Heart left ventricle (tissue), 16 donors: ENCODE measurements around the gene ANKRD24. TPM values are rescaled to one million over a fixed set of nuclear protein-coding genes. Genes with fewer than 3 reads are reported as not detected.
"Not testable (repeated sequence)": the region's sequence is repeated elsewhere in the genome, so short reads cannot be mapped to it uniquely, and the experiment has no call there.

Experiments used
- ATAC-seq, 4 donors: fragments of 200-7000 bp; cut with Tn5 transposase; one replicate each; pipeline ENCODE4 v1.9.1; 2020 to 2022; ENCODE audit warnings: moderate library complexity in 4 of 4, mild to moderate bottlenecking in 3 of 4, moderate number of reproducible peaks in 1 of 4
- DNase-seq, 5 donors: peaks; one replicate each; pipeline ENCODE4 v3.0.0-alpha.2; 2020
- H3K27ac ChIP-seq, 12 donors: fragments of 200-600 bp; sonication (generic) in 4 of 12; one replicate each; pipeline versions ENCODE4 v1.5.0 to v1.8.0; 2016 to 2022; ENCODE audit warnings: mild to moderate bottlenecking in 2 of 12
- H3K27me3 ChIP-seq, 9 donors: fragments of 200-600 bp; sonication (generic) in 2 of 9; one replicate each; pipeline versions ENCODE4 v1.5.1 to v1.8.0; 2016 to 2022; ENCODE audit warnings: mild to moderate bottlenecking in 3 of 9
- H3K36me3 ChIP-seq, 9 donors: fragments of 200-600 bp; sonication (generic) in 2 of 9; one replicate each; pipeline versions ENCODE4 v1.5.0 to v1.8.0; 2018 to 2022; ENCODE audit warnings: mild to moderate bottlenecking in 2 of 9
- H3K4me1 ChIP-seq, 12 donors: fragments of 200-600 bp; sonication (generic) in 4 of 12; one replicate each; pipeline versions ENCODE4 v1.5.0 to v1.8.0; 2016 to 2022; ENCODE audit warnings: mild to moderate bottlenecking in 3 of 12
- H3K4me3 ChIP-seq, 12 donors: fragments of 200-600 bp; sonication (generic) in 4 of 12; one replicate each; pipeline versions ENCODE4 v1.5.0 to v1.8.0; 2017 to 2022; ENCODE audit warnings: mild to moderate bottlenecking in 9 of 12, moderate library complexity in 4 of 12
- H3K9me3 ChIP-seq, 12 donors: fragments of 200-600 bp; sonication (generic) in 4 of 12; one replicate each; pipeline versions ENCODE4 v1.5.0 to v1.8.0; 2016 to 2022; ENCODE audit warnings: mild to moderate bottlenecking in 1 of 12
- CTCF ChIP-seq, 12 donors: fragments of 200-600 bp; sonication (generic) in 4 of 12; IDR thresholded peaks; one replicate each; pipeline versions ENCODE4 v1.5.0 to v1.8.0; 2018 to 2022; ENCODE audit warnings: antibody characterized with exemption in 12 of 12, mild to moderate bottlenecking in 5 of 12
- POLR2A ChIP-seq, 2 donors: fragments of 450-650 bp; IDR thresholded peaks; one replicate each; pipeline ENCODE4 v1.6.1; 2017; ENCODE audit warnings: antibody characterized with exemption in 2 of 2, mild to moderate bottlenecking in 2 of 2, moderate library complexity in 2 of 2
- WGBS, 4 donors: extraction: QIAGEN DNeasy Blood & Tissue Kit in 2 of 4; methylation state at CpG; one replicate each; pipeline versions ENCODE4 v1.1.5 to v1.1.7; 2013 to 2018; 5-methylcytosine and 5-hydroxymethylcytosine counted together
- intact Hi-C, 10 donors: fragments of 100-400 bp; cut with DNase I; formaldehyde crosslinking; loops; one replicate each; pipeline versions ENCODE4 v1.11.1 to v1.14.2; 2022
- long read RNA-seq, 3 donors: library from polyadenylated mRNA; unstranded; transcript quantifications; one replicate each; pipeline ENCODE4 v2.0.0, GENCODE V29; 2020 to 2021
- polyA plus RNA-seq, 2 donors: library from polyadenylated mRNA; stranded (reverse); fragments of 200-250 nt; gene quantifications; one replicate each; pipeline ENCODE4 v1.2.3, GENCODE V29; 2013
- total RNA-seq, 9 donors: library from RNA; depleted of rRNA in 2 of 9; stranded (reverse); fragments of >200 nt in 2 of 9; fragmentation: NEBNext Ultra II Directional in 3 of 9; extraction: Animal tissue kit (Norgen Biotek cat#: 25700) in 3 of 9; gene quantifications; one replicate each; pipeline versions ENCODE4 v1.1.0 to v1.2.4, GENCODE V29; 2016 to 2023
- donor health status: ischemic (EF 13 %, LVEDD 7.1; RV severe dilation, severe dysfunction).
- donor health status: healthy with polysubstance abuse.
- donor health status: DM: no; HTN: yes; CAD: no.
- donor health status: DM: no; HTN: no; CAD: no.
- donor health status: ischemic (EF 25% LVEDD 6.9; RV normal size, moderate dysfunction).
- donor health status: ischemic (EF 25% LVEDD 5.7; RV mildly dilated, moderate dysfunction).
- donor health status: healthy.
- donor health status: DM: yes; HTN: yes; CAD: no.
- donor health status: ischemic (EF 35%, LVEDD 5.7; RV mildly dilated, moderate dysfunction).
- donor health status: nonischemic (EF 11% LVEDD 7.7; RV severe dilation, severe dysfunction).
- donor health status: DM: yes; HTN: yes; CAD: no.
- donor health status: PGD.
- donor health status: ischemic (EF 29% LVEDD 5.4; RV normal size, mild dysfunction).
- donor health status: nonischemic (EF 23%, LVEDD 6.1; RV moderate dilation, normal function).

Gene ANKRD24
- total RNA-seq (1 to 10 TPM in 2 of 9 donors, under 1 TPM in 4, not detected in 3; 0.23 to 1.4 (median 0.51) TPM), polyA plus RNA-seq (under 1 TPM; 0.12 to 0.30 TPM)
- long read RNA-seq, donor 1, partial matches to known transcripts = 0 of 1 reads
- long read RNA-seq, donor 1, other reads (novel, unspliced or antisense) = 1 of 1 reads
- long read RNA-seq, donor 2 = 0 reads
- long read RNA-seq, donor 3, partial matches to known transcripts = 0 of 1 reads
- long read RNA-seq, donor 3, other reads (novel, unspliced or antisense) = 1 of 1 reads

GRCh38 chr19:4182084-4182810, at the start of gene ANKRD24, which contains the start of gene SIRT6:
ANKRD24 (plus strand) TSS chr19:4182689; CDS start chr19:4186426, 3,737 bp downstream.
SIRT6 (minus strand) TSS chr19:4182563; CDS start chr19:4182539, 24 bp downstream.
- intact Hi-C loops = loop anchor here in 5 of 10 donors (2.0 to 10.0 kb wide), 5 partner anchors 40 to 197 kb away; partner anchors contain the start of genes EEF2 (in 3 of the 5) and PIAS4 (in 1 of the 5)
- peak within 1 kb of the TSS; percentile 11 to 93 (median 84) for H3K27ac ChIP-seq
- peaks cover 0 to 27% (median 15%) of the 10 kb centered on the region in 12 donors for H3K4me1 ChIP-seq
- H3K4me3 ChIP-seq = peak within 1 kb of the TSS; percentile 70 to 98 (median 88)
- DNase-seq (peak; percentile 97 to 98 (median 97)), ATAC-seq (peak; percentile 95 to 98 (median 96))
- WGBS, 4 donors = 0% methylated on average over 51 to 58 of the region's 58 CpGs
- no peaks in the 10 kb centered on the region for H3K9me3 ChIP-seq
- peaks cover 0 to 35% (median 27%) of the 10 kb centered on the region in 9 donors for H3K36me3 ChIP-seq
- no peaks in the 10 kb centered on the region for H3K27me3 ChIP-seq
- TF ChIP-seq POLR2A (IDR thresholded peaks at IDR 0.05) = peak in 1 of 2 donors; percentile 76
- no peak for TF ChIP-seq CTCF (IDR thresholded peaks at IDR 0.05)

DNA sequence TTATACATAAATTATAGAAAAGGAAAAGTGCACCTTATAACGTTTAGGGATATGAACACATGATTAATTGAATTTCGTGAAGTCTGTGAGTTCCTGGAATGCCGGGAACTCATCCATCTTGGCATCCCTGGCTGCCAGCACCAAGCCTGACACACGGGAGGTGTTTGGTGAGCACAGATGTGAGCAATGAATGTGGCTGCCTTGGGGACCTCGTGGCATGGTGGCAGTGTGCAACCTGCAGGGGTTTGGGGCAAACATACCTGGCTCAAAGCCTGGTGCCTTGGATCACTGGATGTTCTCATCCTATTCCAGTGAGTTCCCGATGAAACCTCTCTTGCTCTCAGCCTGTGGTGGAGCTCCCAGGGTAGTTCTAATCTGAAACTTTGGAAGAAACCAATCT, 48.1 kb upstream of the ANKRD24 start:
- ATAC-seq (no peak), DNase-seq (no peak)
- 29 to 48% (median 36%) methylated on average over 6 of the region's 6 CpGs for WGBS, 4 donors
- Histone ChIP-seq H3K27me3 (no peaks in the 10 kb centered on the region), H3K4me1 (no peaks in the 10 kb centered on the region), H3K4me3 (no peak overlapping the region), H3K27ac (no peak overlapping the region), H3K36me3 (no peaks in the 10 kb centered on the region), H3K9me3 (no peaks in the 10 kb centered on the region)
- intact Hi-C loops = loop anchor here in 1 of 10 donors (10.0 kb wide), 1 partner anchor 140 kb away; no protein-coding TSS in a partner anchor
- TF ChIP-seq CTCF (IDR thresholded peaks at IDR 0.05) = no peak
- TF ChIP-seq POLR2A (IDR thresholded peaks at IDR 0.05) = no peak

DNA sequence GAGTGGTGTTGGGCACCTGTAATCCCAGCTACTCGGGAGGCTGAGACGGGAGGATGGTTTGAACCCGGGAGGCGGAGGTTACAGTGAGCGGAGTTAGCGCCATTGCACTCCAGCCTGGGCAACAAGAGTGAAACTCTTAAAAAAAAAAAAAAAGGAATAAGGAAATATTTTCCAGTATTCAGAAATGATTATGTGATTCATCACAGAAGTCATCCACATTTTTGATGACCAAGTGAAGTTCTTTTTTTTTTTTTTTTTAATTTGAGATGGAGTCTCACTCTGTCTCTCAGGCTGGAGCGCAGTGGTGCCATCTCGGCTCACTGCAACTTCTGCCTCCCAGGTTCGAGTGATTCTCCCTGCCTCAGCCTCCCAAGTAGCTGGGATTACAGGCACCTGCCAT, 47.1 kb upstream of the ANKRD24 start:
- intact Hi-C loops = loop anchor here in 2 of 10 donors (5.0 to 10.0 kb wide), 2 partner anchors 141 to 148 kb away; partner anchors contain the start of gene EEF2 (in 1 of the 2)
- ATAC-seq, H3K4me1 ChIP-seq, H3K36me3 ChIP-seq, H3K4me3 ChIP-seq, H3K9me3 ChIP-seq, H3K27me3 ChIP-seq, DNase-seq, H3K27ac ChIP-seq: not testable (repeated sequence)
- 89 to 92% (median 91%) methylated on average over 9 of the region's 9 CpGs for WGBS, 4 donors

GRCh38 chr19:4136680-4137088, 45.8 kb upstream of the ANKRD24 start:
- Histone ChIP-seq H3K4me1 (peaks cover 0 to 6% (median 0%) of the 10 kb centered on the region in 12 donors), H3K4me3 (no peak overlapping the region), H3K36me3 (no peaks in the 10 kb centered on the region), H3K9me3 (no peaks in the 10 kb centered on the region), H3K27me3 (no peaks in the 10 kb centered on the region), H3K27ac (no peak overlapping the region)
- intact Hi-C loops = loop anchor here in 2 of 10 donors (5.0 to 10.0 kb wide), 2 partner anchors 142 to 149 kb away; partner anchors contain the start of gene EEF2 (in 1 of the 2)
- 86 to 92% (median 88%) methylated on average over 8 of the region's 8 CpGs for WGBS, 4 donors
- ATAC-seq (no peak), DNase-seq (no peak)
- TF ChIP-seq CTCF (IDR thresholded peaks at IDR 0.05) = no peak
- TF ChIP-seq POLR2A (IDR thresholded peaks at IDR 0.05) = no peak
